HepG2 (cell line): Measurements from ENCODE around the gene ZNF211.

ENCODE experiments used
- CHD2 ChIP-seq: IDR thresholded peaks from 2 replicates; pipeline ENCODE4 v1.6.1; 2011; ENCODE audit warnings: low read depth, low read length, improper control_type of control experiment
- GATAD2A ChIP-seq: IDR thresholded peaks from 2 replicates; pipeline ENCODE4 v1.6.1; 2016
- MYNN ChIP-seq: sonication (generic); formaldehyde crosslinking; IDR thresholded peaks from 2 replicates; pipeline ENCODE4 v1.4.0; 2020; ENCODE audit warnings: mild to moderate bottlenecking, low read depth, missing genetic modification reagents
- POLR2AphosphoS2 ChIP-seq: IDR thresholded peaks from 2 replicates; pipeline ENCODE4 v1.6.1; 2011; ENCODE audit warnings: low read depth, low read length, improper control_type of control experiment

- TF ChIP-seq POLR2AphosphoS2 (no peak), MYNN (CRISPR knock-in tag) (no peak), CHD2 (no peak), GATAD2A (CRISPR knock-in tag) (no peak)
Observed at GRCh38 chr19:57599761-57600383, 33.1 kb upstream of the ZNF211 start, which contains the start of gene ZNF530.
